ENCODE results near the gene CFI.
"Not testable (repeated sequence)": the region's sequence is repeated elsewhere in the genome, so short reads cannot be mapped to it uniquely, and the experiment has no call there.

Gene CFI

DNA sequence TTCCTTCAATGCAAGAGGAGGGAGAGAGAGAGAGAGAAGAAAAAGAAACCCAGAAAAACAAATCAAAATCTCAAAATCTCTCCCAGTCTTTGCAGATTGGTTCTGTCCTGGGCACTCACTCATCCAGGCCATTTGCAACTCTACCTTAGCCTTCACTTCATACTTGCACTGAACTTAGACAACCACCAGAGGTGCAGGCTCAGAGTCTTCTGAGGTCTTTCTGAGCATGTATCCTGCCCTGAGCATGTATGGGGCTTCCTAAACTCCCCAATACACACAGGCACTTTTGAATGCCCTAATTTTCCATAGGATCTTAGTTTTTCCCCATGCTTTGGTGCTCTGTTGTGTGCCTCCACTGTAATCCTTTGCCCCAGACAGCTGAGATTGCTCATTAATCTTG lies 2.9 kb downstream of the CFI start:
- DNase-seq (ENCODE audit: low read depth in 3 of 3) = no peak

DNA sequence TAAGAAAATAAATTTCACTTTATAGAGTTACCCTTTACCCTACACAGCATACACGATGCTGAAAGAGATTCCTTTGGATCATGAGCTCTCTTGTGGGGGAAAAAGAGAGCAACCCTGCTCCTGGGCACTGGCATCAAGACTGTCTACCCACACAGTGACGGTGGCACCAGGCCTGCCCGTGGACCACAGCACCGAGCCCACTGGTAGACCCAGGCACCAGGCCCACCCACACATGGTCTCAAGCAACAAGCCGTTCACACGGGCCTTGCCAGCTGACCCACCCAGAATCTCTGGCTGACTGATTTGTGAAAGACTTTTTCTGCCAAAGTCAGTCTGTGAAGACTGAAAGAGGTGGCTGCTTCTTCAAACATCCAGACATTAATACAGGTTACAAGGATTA lies 6.7 kb downstream of the CFI start:
- DNase-seq (ENCODE audit: low read depth in 3 of 3) = no peak

- DNase-seq (ENCODE audit: low read depth in 3 of 3) = no peak
These were observed 14.0 kb downstream of the CFI start for GRCh38 chr4:109787807-109788206.

- DNase-seq (ENCODE audit: low read depth in 3 of 3) = no peak
These were observed 15.0 kb downstream of the CFI start for GRCh38 chr4:109786846-109787245.

DNA sequence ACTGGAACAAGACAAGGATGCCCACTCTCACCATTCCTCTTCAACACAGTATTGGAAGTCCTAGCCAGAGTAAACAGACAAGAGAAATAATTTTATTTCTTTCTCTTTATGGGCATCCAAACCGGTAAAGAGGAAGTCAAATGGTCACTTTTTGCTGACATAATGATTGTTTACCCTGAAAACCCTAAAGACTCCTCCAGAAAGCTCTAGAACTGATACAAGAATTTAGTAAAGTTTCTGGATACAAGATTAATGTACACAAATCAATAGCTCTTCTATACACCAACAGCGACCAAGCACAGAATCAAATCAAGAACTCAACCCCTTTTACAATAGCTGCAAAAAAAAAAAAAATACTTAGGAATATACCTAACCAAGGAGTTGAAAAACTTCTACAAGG lies 19.7 kb downstream of the CFI start:
- not testable (repeated sequence) for DNase-seq (ENCODE audit: low read depth in 3 of 3)

DNA sequence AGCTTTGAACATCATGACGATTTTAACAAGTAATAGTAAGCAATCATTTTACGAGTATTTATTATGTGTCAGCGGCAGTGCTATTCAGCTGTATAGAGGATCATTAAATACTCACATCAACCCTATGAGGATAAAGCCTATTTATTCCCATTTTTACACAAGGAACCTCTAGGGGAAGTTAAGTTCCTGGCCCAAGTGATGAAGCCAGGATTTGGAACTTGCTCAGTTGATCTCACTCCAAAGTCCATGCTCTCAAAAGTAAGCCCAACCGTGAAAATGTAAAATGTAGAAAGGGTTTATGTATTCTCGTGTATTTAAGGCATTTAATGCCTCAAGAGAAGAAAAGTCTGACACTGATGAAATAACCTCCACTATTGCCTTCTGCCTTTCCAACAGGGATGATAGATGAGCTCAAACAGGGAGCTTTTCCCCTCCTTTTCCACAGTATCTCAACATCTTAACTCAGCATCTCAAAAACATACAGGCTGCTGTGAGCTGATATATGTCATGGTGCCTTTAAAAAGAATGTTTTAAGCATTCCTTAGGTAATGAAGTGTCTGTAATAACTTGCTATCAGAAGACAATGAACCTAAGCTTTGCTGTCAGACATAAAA lies 36.9 kb downstream of the CFI start:
- DNase-seq (ENCODE audit: low read depth in 3 of 3) = no peak

- DNase-seq (ENCODE audit: low read depth in 3 of 3) = no peak
These were observed 37.4 kb downstream of the CFI start for GRCh38 chr4:109764376-109764775.

GRCh38 chr4:109760682-109761081 lies 41.1 kb downstream of the CFI start:
- DNase-seq (ENCODE audit: low read depth in 3 of 3) = no peak

DNA sequence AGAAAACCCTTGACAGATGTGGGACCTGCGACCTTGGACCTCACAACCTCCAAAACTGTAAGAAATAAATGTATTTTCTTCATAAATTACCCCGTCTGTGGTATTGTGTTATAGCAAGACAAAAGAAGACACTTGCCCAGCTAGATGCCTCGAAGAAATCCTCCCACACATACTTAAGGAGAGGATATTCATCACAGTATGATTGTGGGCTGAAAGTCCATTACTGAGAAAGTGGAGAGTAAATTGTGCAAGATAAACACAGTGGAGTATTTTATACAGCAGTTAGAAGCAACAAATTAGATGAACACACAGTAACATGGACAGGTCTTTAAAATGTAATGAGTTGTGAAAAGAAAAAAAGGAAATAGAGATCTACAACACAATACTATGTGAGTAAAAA lies 46.1 kb downstream of the CFI start:
- DNase-seq (ENCODE audit: low read depth in 3 of 3) = no peak

DNA sequence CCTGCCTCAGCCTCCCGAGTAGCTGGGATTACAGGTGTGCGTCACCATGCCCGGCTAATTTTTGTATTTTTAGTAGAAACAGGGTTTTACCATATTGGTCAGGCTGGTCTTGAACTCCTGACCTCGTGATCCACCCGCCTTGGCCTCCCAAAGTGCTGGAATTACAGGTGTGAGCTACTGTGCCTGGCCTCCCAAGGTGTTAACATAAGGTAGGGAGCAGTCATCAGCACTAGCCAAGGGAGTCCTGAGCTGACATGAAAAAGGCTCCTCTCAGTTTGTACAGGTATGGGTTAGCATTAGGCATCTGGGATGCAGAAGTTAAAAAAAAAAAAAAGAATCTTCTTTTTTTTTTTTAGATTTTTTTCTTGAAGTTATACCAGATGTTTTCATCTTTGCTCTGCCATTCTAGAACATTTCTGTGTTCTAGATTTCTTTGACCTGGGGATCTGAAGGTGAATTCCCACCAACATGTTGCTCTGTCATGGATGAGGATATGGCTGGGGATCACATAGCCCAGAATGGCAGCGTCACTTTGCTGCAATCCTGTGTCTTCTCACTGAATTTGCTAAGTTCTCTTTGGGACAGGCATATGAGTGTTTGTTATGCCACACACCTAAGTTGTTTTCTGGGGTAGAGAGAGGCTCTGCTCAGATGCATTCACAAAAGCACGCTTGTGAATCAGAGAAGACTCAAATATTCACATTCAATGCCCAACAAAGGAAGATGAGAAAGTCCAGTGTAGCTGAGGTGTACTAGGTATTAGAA lies 47.5 kb downstream of the CFI start:
- no peak for DNase-seq (ENCODE audit: low read depth in 3 of 3)

- no peak for DNase-seq (ENCODE audit: low read depth in 3 of 3)
These were observed 49.3 kb downstream of the CFI start for GRCh38 chr4:109752525-109752924.

GRCh38 chr4:109751852-109752251 lies 49.9 kb downstream of the CFI start:
- no peak for DNase-seq (ENCODE audit: low read depth in 3 of 3)

DNA sequence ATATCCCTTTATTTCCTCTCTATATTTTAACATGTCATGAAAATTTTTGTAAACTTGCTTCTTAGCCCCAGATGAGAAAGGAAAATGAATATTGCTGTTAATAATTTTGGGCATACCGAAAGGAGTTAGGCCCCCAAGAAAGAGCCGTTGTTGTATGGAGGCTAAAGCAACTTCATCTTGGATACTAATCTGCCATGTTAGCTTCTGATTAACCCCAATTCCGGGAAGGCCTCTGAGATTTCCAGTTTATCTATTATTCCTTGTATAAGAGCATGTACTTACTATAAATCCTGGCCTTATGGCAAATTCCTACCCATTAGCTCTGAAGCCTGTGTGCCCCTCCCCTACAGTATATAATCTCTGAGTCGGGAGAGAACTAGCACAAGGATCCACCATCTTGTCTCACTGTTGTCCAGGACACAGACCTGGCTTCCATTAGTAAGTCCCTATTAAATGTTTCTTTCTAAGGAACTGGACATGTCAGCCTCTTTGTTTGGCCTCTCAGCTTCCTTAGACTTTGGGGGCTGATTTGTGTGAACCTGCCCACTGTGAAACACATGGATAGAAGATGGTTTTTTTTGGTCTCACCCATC lies 51.1 kb downstream of the CFI start:
- DNase-seq (ENCODE audit: low read depth in 3 of 3) = no peak

GRCh38 chr4:109749388-109750082 lies 52.3 kb downstream of the CFI start:
- no peak for DNase-seq (ENCODE audit: low read depth in 3 of 3)

- DNase-seq (ENCODE audit: low read depth in 3 of 3) = no peak
These were observed 53.7 kb downstream of the CFI start for GRCh38 chr4:109748114-109748513.

DNA sequence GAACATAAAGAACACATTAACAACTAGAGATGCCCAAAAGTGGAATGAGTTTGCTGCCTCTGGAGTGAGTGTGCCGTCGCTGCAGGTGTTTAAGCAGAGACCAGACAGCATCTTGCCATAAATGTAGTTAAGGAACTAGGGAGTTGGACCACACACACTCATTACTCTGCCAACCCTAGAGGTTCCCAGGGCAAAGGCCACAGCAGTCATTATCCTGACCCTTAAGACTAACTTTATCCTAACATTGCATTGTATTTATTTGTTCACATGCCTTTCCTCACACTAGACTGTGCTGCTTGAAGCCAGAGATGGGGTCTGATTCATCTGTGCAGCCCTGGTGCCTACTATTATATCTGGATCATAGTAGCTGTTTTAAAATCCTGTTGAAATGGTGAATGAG lies 55.1 kb downstream of the CFI start:
- DNase-seq (ENCODE audit: low read depth in 3 of 3) = no peak

DNA sequence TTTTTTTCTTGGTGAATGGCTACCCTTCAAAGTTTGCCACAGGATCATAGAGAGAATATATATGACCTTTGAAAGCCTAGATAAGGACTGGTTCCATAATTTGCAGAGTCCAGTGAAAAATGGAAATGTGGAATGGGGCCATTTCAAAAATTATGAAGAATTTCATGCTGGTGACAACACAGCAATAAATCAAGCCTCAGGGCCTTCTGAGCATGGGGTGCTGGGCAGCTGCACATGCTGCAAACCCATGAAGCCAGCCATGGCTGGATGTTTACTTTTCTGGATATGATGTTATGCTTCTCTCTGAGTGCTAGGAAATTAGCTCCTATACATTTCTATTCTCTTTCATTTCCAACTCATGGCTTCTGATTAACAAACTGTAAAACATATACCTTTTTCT lies 56.0 kb downstream of the CFI start:
- DNase-seq (ENCODE audit: low read depth in 3 of 3) = no peak

- DNase-seq (ENCODE audit: low read depth in 3 of 3) = no peak
These were observed 62.3 kb downstream of the CFI start for GRCh38 chr4:109739547-109739946.

- no peak for DNase-seq (ENCODE audit: low read depth in 3 of 3)
These were observed 63.5 kb downstream of the CFI start for GRCh38 chr4:109738104-109738872.

GRCh38 chr4:109735566-109736365 lies 66.0 kb downstream of the CFI start:
- no peak for DNase-seq (ENCODE audit: low read depth in 3 of 3)

- DNase-seq (ENCODE audit: low read depth in 3 of 3) = no peak
These were observed 68.1 kb downstream of the CFI start for GRCh38 chr4:109733728-109734127.
